ENCODE results near the gene SRSF10.

SRSF10 gene

GRCh38 chr1:23959461-23960290, 20.5 kb downstream of the SRSF10 start, which contains the start of gene PNRC2 (continued):
- TF ChIP-seq SETDB1 (IDR thresholded peaks at IDR 0.05; ENCODE audit: insufficient read length, low read length) = no peak
- TF ChIP-seq, protein P1, sequence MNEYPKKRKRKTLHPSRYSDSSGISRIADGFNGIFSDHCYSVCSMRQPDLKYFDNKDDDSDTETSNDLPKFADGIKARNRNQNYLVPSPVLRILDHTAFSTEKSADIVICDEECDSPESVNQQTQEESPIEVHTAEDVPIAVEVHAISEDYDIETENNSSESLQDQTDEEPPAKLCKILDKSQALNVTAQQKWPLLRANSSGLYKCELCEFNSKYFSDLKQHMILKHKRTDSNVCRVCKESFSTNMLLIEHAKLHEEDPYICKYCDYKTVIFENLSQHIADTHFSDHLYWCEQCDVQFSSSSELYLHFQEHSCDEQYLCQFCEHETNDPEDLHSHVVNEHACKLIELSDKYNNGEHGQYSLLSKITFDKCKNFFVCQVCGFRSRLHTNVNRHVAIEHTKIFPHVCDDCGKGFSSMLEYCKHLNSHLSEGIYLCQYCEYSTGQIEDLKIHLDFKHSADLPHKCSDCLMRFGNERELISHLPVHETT (tag by site-specific recombination; IDR thresholded peaks at IDR 0.05) = peak; percentile 45; the same call in 1 of the 2 replicates
- no peak for TF ChIP-seq ZNF211 (tag by site-specific recombination; IDR thresholded peaks at IDR 0.05; ENCODE audit: low read depth)
- TF ChIP-seq WT1 (tag by site-specific recombination; IDR thresholded peaks at IDR 0.05) = peak; percentile 3
- TF ChIP-seq ZNF530 (tag by site-specific recombination; IDR thresholded peaks at IDR 0.05; ENCODE audit: low read depth) = no peak
- no peak; the same call in 1 of the 2 replicates for TF ChIP-seq ZNF843 (tag by site-specific recombination; IDR thresholded peaks at IDR 0.05)
- no peak for TF ChIP-seq ZNF792 (tag by site-specific recombination; IDR thresholded peaks at IDR 0.05)
- no peak for TF ChIP-seq ZNF707 (tag by site-specific recombination; IDR thresholded peaks at IDR 0.05)
- TF ChIP-seq, protein P2, sequence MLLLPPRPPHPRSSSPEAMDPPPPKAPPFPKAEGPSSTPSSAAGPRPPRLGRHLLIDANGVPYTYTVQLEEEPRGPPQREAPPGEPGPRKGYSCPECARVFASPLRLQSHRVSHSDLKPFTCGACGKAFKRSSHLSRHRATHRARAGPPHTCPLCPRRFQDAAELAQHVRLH (tag by site-specific recombination; IDR thresholded peaks at IDR 0.05) = 0 out of 2 replicates have a peak, but pooled peaks have one; percentile 33
- TF ChIP-seq SCRT2 (tag by site-specific recombination; IDR thresholded peaks at IDR 0.05) = peak; percentile 100
- no peak for TF ChIP-seq ZNF155 (tag by site-specific recombination; IDR thresholded peaks at IDR 0.05)
- TF ChIP-seq ZNF394 (tag by site-specific recombination; IDR thresholded peaks at IDR 0.05; ENCODE audit: borderline replicate concordance) = peak; percentile 39
- TF ChIP-seq ZFP69B (tag by site-specific recombination; IDR thresholded peaks at IDR 0.05) = 0 out of 2 replicates have a peak, but pooled peaks have one; percentile 49
- TF ChIP-seq YY1 (tag by site-specific recombination; IDR thresholded peaks at IDR 0.05) = peak; percentile 99
- TF ChIP-seq ZNF16 (tag by site-specific recombination; IDR thresholded peaks at IDR 0.05; ENCODE audit: low read depth) = 0 out of 2 replicates have a peak, but pooled peaks have one; percentile 24
- no peak for TF ChIP-seq ZNF747 (tag by site-specific recombination; IDR thresholded peaks at IDR 0.05)
- TF ChIP-seq ZNF174 (tag by site-specific recombination; IDR thresholded peaks at IDR 0.05) = no peak
- TF ChIP-seq MYNN (tag by site-specific recombination; IDR thresholded peaks at IDR 0.05; ENCODE audit: borderline replicate concordance) = no peak; the same call in 1 of the 2 replicates
- TF ChIP-seq ZNF776 (tag by site-specific recombination; IDR thresholded peaks at IDR 0.05; ENCODE audit: borderline replicate concordance) = no peak
- peak; percentile 92 for TF ChIP-seq ZNF76 (tag by site-specific recombination; IDR thresholded peaks at IDR 0.05; ENCODE audit: borderline replicate concordance, low read depth)
- TF ChIP-seq ZNF121 (tag by site-specific recombination; IDR thresholded peaks at IDR 0.05) = no peak
- TF ChIP-seq ZNF335 (tag by site-specific recombination; conservative IDR thresholded peaks at IDR 0.05) = no peak
- TF ChIP-seq ZNF777 (tag by site-specific recombination; IDR thresholded peaks at IDR 0.05; ENCODE audit: borderline replicate concordance) = no peak
- TF ChIP-seq, protein P3, sequence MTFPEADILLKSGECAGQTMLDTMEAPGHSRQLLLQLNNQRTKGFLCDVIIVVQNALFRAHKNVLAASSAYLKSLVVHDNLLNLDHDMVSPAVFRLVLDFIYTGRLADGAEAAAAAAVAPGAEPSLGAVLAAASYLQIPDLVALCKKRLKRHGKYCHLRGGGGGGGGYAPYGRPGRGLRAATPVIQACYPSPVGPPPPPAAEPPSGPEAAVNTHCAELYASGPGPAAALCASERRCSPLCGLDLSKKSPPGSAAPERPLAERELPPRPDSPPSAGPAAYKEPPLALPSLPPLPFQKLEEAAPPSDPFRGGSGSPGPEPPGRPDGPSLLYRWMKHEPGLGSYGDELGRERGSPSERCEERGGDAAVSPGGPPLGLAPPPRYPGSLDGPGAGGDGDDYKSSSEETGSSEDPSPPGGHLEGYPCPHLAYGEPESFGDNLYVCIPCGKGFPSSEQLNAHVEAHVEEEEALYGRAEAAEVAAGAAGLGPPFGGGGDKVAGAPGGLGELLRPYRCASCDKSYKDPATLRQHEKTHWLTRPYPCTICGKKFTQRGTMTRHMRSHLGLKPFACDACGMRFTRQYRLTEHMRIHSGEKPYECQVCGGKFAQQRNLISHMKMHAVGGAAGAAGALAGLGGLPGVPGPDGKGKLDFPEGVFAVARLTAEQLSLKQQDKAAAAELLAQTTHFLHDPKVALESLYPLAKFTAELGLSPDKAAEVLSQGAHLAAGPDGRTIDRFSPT (tag by site-specific recombination; IDR thresholded peaks at IDR 0.05) = no peak
- TF ChIP-seq ZNF248 (tag by site-specific recombination; IDR thresholded peaks at IDR 0.05) = no peak
- TF ChIP-seq ZNF571 (tag by site-specific recombination; IDR thresholded peaks at IDR 0.05) = no peak
- no peak for TF ChIP-seq ZNF48 (tag by site-specific recombination; IDR thresholded peaks at IDR 0.05)
- no peak for TF ChIP-seq ZNF239 (tag by site-specific recombination; IDR thresholded peaks at IDR 0.05)
- TF ChIP-seq ZNF23 (tag by site-specific recombination; IDR thresholded peaks at IDR 0.05; ENCODE audit: borderline replicate concordance) = no peak
- no peak for TF ChIP-seq ZNF621 (tag by site-specific recombination; IDR thresholded peaks at IDR 0.05)
- 0 out of 2 replicates have a peak, but pooled peaks have one; percentile 12 for TF ChIP-seq KLF9 (tag by site-specific recombination; IDR thresholded peaks at IDR 0.05; ENCODE audit: low read depth)
- TF ChIP-seq ZNF513 (tag by site-specific recombination; IDR thresholded peaks at IDR 0.05) = no peak
- TF ChIP-seq, protein P4, sequence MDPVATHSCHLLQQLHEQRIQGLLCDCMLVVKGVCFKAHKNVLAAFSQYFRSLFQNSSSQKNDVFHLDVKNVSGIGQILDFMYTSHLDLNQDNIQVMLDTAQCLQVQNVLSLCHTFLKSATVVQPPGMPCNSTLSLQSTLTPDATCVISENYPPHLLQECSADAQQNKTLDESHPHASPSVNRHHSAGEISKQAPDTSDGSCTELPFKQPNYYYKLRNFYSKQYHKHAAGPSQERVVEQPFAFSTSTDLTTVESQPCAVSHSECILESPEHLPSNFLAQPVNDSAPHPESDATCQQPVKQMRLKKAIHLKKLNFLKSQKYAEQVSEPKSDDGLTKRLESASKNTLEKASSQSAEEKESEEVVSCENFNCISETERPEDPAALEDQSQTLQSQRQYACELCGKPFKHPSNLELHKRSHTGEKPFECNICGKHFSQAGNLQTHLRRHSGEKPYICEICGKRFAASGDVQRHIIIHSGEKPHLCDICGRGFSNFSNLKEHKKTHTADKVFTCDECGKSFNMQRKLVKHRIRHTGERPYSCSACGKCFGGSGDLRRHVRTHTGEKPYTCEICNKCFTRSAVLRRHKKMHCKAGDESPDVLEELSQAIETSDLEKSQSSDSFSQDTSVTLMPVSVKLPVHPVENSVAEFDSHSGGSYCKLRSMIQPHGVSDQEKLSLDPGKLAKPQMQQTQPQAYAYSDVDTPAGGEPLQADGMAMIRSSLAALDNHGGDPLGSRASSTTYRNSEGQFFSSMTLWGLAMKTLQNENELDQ (tag by site-specific recombination; IDR thresholded peaks at IDR 0.05; ENCODE audit: low read depth) = no peak
